ENCODE results near the gene OCSTAMP.

OCSTAMP gene

DNA sequence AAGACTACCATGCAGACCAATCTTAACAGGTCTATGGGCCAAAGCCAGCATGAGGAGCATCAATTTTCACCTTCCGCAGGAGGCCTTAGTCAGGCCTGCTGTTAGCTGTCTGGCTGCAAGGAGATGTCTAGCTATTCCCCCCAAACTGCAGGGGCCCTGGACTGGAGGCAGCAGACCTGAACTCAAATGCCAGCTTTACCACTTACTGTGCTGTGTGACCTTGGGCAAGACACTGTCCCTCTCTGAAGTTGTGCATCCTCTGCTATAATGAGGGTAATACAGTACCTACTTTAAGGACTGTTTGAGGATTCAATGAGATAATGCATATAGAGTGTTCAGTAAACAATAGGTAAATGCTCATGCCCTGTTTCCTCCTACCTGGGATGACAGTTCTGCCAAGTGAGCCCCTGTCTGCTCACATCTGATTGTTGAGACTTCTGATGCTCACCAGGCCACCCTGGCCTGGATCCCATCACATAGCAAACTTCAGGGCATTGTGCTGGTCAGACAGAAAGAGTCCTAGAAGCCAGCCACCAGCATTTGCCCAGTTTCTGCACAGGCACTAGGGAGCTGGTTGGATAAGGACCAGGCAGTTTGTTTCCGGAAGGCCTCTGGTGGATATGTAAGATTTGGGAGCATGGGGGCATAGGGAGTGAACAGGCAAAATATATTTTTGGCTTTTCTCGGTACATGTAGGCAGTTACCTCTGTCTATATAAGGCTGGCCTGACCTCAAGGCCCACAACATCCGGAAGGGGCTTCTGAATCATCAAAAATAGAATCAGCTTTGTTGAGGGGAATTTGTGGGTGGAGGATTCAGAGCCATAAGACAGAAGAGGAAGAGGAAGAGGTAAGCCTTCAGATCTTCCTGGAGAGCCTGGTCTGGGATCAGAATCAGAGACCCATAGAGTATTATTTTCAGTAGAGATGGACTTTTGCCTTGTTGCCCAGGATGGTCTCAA, 2.3 kb upstream of the OCSTAMP start:
- Mint-ChIP-seq H3K4me3 (peak overlapping the region; percentile 57), H3K36me3 (ENCODE audit: low read depth) (peaks cover 3% of the 10 kb centered on the region), H3K27me3 (ENCODE audit: low read depth) (no peaks in the 10 kb centered on the region), H3K9me3 (no peaks in the 10 kb centered on the region), H3K27ac (peak overlapping the region; percentile 87), H3K4me1 (ENCODE audit: low read depth) (peaks cover 47% of the 10 kb centered on the region)

DNA sequence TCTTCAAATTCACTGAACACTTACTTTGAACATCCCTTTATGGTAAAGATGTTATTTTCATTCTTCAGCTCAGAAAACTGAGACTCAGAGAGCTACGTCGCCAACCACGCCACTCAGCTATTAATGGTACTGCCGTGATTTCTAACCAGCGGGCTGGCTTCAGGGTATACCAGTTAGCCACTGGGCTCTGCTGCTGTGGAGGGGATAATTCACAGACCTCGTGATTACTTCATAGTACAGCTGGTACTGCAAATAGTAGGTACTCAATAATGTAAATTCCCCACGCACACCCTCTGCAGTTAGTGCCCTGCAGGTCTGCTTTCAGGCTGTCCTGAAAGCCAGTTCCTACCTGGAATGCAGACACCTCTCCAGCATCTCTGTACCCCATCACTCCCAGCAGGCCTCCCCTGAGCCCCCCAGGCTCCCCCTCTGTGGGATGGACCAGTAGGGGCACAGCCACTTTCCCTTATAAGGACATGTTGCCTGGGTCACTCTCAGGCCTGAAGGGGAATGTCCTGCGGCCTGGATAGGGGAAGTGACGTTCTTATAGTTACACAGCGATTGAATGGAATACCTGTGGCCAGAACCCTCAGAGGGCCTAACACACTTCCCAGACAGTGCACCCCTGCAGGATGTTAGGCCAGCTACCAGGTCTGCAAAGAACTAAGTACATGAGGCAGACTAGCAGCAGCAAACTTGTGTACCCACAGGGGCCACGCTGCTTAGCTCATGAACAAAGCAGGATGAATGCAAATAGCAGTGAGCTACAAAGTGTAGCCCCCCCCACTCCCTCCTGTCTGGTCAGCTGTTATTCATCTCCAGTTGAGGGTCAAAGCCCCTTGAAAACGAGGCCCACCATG, 1.3 kb upstream of the OCSTAMP start:
- Mint-ChIP-seq H3K4me3 (no peak overlapping the region), H3K9me3 (no peaks in the 10 kb centered on the region), H3K27ac (peak overlapping the region; percentile 87), H3K27me3 (ENCODE audit: low read depth) (no peaks in the 10 kb centered on the region), H3K36me3 (ENCODE audit: low read depth) (peaks cover 3% of the 10 kb centered on the region), H3K4me1 (ENCODE audit: low read depth) (peaks cover 43% of the 10 kb centered on the region)

DNA sequence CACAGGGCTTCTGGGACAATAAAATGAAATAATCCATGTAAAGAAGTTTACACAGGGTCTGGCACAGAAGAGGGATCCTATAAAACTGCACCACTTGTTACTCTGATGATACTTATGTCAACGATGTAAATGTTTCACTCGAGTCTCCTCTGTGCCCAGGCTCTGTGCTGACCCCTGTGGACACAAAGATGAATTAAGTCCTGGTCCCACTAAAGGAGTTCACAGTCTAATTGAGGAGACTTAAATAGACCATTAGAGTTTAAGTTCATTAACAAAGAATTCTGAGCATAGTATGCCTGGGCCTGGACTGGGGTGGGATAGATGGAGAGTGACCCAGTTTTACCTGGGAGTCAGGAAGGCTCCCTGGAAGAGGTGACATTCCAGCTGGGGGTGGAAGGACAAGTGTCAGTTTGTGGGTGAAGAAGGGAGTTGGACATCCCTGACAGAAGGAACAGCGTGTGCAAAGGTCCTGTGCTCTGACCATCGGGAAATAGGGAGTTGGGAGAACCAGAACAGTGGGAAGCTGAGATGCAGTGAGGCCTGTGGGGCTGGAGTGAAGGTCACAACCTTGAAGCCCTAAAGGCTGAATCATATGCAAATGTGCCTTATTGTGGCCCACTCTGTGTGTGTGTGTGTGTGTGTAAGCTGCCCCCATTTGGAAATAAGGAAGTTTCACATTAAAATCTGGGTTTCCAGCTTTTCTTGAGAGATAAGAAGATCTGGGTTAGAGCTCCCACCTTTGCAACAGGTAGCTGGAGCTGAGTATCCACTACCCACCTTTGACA, 1.1 kb downstream of the OCSTAMP start:
- H3K4me3 Mint-ChIP-seq, result no peak overlapping the region
- H3K27me3 Mint-ChIP-seq (ENCODE audit: low read depth), result no peaks in the 10 kb centered on the region
- H3K27ac Mint-ChIP-seq, result no peak overlapping the region
- H3K4me1 Mint-ChIP-seq (ENCODE audit: low read depth), result peaks cover 41% of the 10 kb centered on the region
- H3K36me3 Mint-ChIP-seq (ENCODE audit: low read depth), result no peaks in the 10 kb centered on the region
- H3K9me3 Mint-ChIP-seq, result no peaks in the 10 kb centered on the region

DNA sequence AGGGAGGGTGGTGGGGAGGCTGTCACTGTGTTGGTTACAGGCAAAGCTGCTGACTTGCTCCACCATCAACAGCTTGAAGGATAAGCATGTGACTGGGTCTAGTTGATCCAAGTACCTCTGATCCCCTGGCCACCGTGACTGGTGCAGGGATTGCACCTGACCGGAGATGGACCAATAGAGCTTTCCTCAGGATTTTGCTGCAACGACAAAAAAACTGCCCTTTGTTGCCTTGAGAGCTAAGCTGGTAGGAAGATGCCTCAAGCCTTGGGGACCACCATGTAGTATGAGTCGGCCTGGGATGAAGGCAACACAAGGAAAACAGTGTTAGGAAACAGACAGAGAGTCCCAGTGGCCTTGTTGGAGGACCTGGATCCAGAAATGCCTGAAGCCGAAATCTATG, 1.8 kb downstream of the OCSTAMP start:
- no peak overlapping the region for H3K4me3 Mint-ChIP-seq
- H3K27me3 Mint-ChIP-seq (ENCODE audit: low read depth), result no peaks in the 10 kb centered on the region
- H3K9me3 Mint-ChIP-seq, result no peaks in the 10 kb centered on the region
- H3K36me3 Mint-ChIP-seq (ENCODE audit: low read depth), result no peaks in the 10 kb centered on the region
- H3K4me1 Mint-ChIP-seq (ENCODE audit: low read depth), result peaks cover 41% of the 10 kb centered on the region
- no peak overlapping the region for H3K27ac Mint-ChIP-seq

DNA sequence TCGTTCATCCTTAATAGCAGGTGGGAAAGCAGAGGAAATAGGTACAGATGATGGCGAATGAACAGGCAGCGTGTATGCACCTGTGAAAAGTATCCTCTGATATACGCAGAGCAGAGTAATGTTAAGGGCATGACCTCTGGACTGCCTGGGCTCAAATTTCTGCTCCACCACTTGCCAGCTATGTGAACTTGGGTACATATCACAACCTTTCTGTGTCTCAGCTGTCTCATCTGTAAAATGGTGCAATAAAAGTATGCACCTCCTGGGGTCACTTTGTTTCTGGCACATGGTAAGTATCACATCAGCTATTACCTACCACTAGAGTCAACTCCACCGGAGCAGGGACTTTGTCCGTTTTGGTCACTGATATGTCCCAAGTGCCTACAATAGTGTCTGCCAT, 2.5 kb downstream of the OCSTAMP start:
- Mint-ChIP-seq H3K36me3 (ENCODE audit: low read depth) (no peaks in the 10 kb centered on the region), H3K4me3 (no peak overlapping the region), H3K4me1 (ENCODE audit: low read depth) (peaks cover 38% of the 10 kb centered on the region), H3K9me3 (no peaks in the 10 kb centered on the region), H3K27ac (no peak overlapping the region), H3K27me3 (ENCODE audit: low read depth) (no peaks in the 10 kb centered on the region)

DNA sequence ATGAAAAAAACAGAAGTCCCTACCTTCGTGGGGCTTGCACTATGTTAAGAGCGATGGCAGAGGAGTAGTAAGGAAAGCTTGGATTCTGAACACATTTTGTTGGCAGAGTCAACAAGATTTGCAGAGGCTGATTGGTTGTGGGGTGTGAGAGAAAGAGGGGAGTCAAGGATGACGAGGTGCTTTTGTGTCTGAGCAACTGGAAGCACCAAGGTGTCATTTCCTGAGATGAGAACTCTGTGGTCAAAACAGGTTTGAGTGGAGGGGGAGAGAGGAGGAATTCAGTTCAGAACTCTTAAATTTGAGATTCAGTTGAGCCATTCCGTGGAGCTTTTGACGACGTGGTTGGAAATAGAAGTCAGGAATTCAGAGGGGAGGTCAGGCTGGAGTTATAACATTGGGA, 3.5 kb downstream of the OCSTAMP start:
- H3K27me3 Mint-ChIP-seq (ENCODE audit: low read depth), result no peaks in the 10 kb centered on the region
- H3K36me3 Mint-ChIP-seq (ENCODE audit: low read depth), result no peaks in the 10 kb centered on the region
- H3K4me3 Mint-ChIP-seq, result no peak overlapping the region
- no peak overlapping the region for H3K27ac Mint-ChIP-seq
- H3K9me3 Mint-ChIP-seq, result no peaks in the 10 kb centered on the region
- H3K4me1 Mint-ChIP-seq (ENCODE audit: low read depth), result peaks cover 28% of the 10 kb centered on the region

DNA sequence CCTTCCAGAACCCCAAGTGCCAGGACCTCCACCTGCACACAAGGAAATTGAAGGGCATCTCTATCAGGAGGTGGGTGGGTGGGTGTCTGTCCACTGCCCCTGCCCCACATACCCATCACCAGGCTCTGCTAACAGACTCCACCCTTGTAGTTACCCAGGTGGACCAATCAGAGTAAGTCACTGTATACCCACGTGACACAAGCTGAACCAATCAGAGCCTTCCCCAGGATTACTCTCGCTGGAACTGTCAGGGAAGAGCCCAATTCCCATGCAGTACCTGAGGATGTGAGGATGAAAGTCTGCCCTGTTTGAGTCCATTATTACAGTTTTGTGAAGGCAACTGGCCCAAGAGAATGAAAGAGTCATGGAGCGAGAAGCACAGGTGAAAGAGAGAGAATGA, 4.2 kb downstream of the OCSTAMP start:
- no peaks in the 10 kb centered on the region for H3K36me3 Mint-ChIP-seq (ENCODE audit: low read depth)
- no peak overlapping the region for H3K27ac Mint-ChIP-seq
- H3K4me1 Mint-ChIP-seq (ENCODE audit: low read depth), result peaks cover 23% of the 10 kb centered on the region
- no peaks in the 10 kb centered on the region for H3K9me3 Mint-ChIP-seq
- H3K27me3 Mint-ChIP-seq (ENCODE audit: low read depth), result no peaks in the 10 kb centered on the region
- no peak overlapping the region for H3K4me3 Mint-ChIP-seq

DNA sequence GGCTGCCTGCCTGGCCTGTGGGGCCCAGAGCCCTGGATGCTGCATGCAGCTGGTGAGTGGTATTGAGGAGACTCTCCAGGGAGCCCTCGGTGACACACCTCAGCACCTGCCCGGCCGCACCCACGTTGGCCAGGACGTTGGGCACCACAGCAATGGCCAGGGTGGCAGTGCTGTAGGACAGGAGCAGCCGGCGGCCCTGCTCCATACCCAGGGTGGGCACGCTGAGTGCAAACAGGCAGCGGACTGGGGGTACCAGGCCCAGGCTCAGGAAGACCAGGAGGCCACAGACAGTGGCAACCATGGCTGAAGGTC, 4.7 kb downstream of the OCSTAMP start:
- Mint-ChIP-seq H3K27ac (peak overlapping the region; percentile 34), H3K4me3 (no peak overlapping the region), H3K27me3 (ENCODE audit: low read depth) (no peaks in the 10 kb centered on the region), H3K9me3 (no peaks in the 10 kb centered on the region), H3K4me1 (ENCODE audit: low read depth) (peaks cover 21% of the 10 kb centered on the region), H3K36me3 (ENCODE audit: low read depth) (no peaks in the 10 kb centered on the region)

DNA sequence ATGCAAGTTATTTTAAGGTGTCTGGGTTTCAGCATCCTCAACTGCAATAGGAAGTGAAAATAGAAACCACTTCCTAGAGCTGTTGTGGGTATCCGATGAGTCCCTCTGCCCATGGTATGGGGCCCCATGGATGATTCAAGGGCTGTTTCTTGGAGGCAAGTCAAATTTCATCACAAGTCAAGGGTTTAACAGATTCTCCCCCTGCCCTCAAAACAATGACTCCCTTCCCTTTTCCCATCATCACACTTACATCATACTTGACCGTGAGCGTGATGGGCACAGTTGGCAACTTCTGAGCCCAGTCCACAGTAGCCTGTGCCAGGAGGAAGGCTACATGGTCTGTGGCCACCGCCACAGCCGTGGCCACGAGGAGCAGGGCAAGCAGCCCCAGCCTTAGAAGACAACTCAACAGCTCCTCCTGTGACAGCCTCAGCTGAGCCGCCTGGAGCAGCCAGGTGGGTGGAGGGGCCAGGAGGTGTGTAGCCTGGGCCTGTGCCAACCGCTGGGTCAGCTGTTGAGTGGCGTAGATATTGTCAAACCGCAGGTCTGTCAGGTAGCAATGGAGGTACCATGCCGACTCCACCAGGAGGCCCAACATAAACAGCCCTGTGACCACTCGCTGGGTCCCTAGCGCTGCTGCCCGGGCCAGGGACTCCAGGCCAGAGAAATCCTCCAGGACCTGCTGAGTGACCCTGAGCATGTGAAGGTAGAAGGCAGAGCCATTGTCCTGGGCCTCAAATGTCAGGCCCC, 5.2 kb downstream of the OCSTAMP start:
- Mint-ChIP-seq H3K27me3 (ENCODE audit: low read depth) (no peaks in the 10 kb centered on the region), H3K4me3 (peak overlapping the region; percentile 58), H3K27ac (peak overlapping the region; percentile 89), H3K4me1 (ENCODE audit: low read depth) (peaks cover 17% of the 10 kb centered on the region), H3K9me3 (no peaks in the 10 kb centered on the region), H3K36me3 (ENCODE audit: low read depth) (no peaks in the 10 kb centered on the region)

DNA sequence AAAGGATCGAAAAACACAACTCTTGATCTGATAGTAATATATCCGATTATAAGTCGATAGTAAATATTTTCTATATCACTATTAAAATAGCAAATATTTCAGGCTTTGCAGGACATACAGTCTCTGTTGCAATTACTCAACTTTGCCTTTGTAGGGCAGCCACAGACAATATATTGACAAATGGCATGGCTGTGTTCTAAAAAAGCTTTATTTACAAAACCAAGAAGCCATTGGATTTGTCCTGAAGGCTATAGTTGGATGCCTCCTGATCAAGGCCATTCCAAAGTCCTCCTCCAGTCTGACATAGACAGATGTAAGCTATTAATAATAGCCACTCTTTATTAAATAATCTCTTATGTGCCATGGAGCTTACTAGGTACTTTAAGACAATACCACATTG, 5.9 kb downstream of the OCSTAMP start:
- Mint-ChIP-seq H3K4me3 (no peak overlapping the region), H3K27me3 (ENCODE audit: low read depth) (no peaks in the 10 kb centered on the region)

DNA sequence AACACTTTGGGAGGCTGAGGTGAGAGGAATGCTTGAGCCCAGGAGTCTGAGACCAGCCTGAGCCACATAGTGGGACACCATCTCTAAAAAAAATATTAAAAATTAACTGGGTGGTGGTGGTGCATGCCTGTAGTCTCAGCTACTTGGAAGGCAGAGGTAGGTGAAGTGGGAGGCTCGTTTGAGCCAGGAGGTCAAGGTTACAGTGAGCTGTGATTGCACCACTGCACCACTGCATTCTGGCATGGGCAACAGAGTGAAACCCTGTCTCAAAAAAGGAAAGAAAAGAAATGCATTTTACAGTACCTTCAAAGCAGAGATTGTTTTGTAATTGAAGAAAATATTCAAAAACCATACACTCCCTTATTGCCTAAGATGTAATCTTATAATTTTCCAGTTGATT, 6.5 kb downstream of the OCSTAMP start:
- peak overlapping the region; percentile 39 for H3K27ac Mint-ChIP-seq
- no peak overlapping the region for H3K4me3 Mint-ChIP-seq
- H3K36me3 Mint-ChIP-seq (ENCODE audit: low read depth), result no peaks in the 10 kb centered on the region
- peaks cover 19% of the 10 kb centered on the region for H3K4me1 Mint-ChIP-seq (ENCODE audit: low read depth)
- H3K27me3 Mint-ChIP-seq (ENCODE audit: low read depth), result peaks cover 4% of the 10 kb centered on the region
- no peaks in the 10 kb centered on the region for H3K9me3 Mint-ChIP-seq

More for the DNA sequence above, 5.9 kb downstream of the OCSTAMP start:
- Mint-ChIP-seq H3K27ac (no peak overlapping the region), H3K9me3 (no peaks in the 10 kb centered on the region), H3K4me1 (ENCODE audit: low read depth) (peaks cover 15% of the 10 kb centered on the region), H3K36me3 (ENCODE audit: low read depth) (no peaks in the 10 kb centered on the region)

DNA sequence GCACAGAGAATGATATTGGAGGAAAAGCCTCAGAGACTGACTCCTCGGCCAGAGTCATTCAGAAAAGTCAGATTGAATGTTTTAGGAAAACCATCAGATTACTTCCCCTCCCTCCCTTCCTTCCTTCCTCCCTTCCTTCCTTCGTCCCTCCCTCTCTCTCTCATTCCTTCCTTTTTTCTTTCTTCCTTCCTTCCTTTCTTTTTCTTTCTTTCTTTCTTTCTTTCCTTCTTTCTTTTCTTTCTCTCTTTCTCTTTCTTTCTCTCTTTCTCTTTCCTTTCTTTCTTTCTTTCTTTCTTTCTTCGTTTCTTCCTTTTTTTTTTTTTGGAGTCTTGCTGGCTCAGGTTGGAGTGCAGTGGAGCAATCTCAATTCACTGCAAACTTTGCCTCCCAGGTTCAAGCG, 7.4 kb downstream of the OCSTAMP start:
- H3K4me3 Mint-ChIP-seq, result no peak overlapping the region
- H3K36me3 Mint-ChIP-seq (ENCODE audit: low read depth), result no peaks in the 10 kb centered on the region
- H3K27ac Mint-ChIP-seq, result no peak overlapping the region
- peaks cover 19% of the 10 kb centered on the region for H3K4me1 Mint-ChIP-seq (ENCODE audit: low read depth)
- H3K27me3 Mint-ChIP-seq (ENCODE audit: low read depth), result peaks cover 9% of the 10 kb centered on the region
- H3K9me3 Mint-ChIP-seq, result no peaks in the 10 kb centered on the region

DNA sequence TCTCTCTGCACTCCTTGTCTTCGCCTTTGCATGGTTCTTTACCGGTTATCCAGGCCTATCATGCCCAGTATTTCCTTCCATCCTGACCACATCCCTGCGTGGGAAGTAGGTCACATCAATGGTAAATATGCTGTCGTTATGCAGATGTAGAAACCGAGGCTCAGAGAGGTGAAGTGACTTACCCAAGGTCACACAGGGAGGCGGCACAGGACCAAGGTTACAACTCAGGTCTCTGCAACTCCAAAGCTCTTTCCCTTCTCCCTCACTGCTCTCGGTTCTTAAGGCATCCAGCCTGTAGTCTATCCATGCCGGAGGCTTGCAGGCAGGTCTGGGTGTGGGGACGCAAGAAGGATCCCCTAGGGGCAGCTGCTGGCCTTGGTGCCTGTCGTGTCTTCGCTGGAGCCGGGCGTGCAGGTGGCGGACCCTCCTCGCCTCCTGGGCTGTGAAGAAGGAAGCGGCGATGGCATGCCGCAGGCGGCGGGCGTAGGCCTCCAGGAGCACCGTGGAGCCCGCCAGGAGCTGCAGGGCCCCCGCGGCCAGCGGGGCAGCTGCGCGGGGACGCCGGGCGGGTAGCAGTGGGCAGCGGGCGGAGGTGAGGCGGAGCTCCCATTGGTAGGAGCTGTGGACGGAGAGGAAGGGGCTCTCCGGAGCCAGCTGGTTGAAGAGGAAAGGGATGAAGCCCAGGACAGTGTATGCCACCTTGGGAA, 9.1 kb downstream of the OCSTAMP start:
- no peaks in the 10 kb centered on the region for H3K36me3 Mint-ChIP-seq (ENCODE audit: low read depth)
- peaks cover 14% of the 10 kb centered on the region for H3K27me3 Mint-ChIP-seq (ENCODE audit: low read depth)
- H3K4me3 Mint-ChIP-seq, result no peak overlapping the region
- no peak overlapping the region for H3K27ac Mint-ChIP-seq
- peaks cover 19% of the 10 kb centered on the region for H3K4me1 Mint-ChIP-seq (ENCODE audit: low read depth)
- H3K9me3 Mint-ChIP-seq, result no peaks in the 10 kb centered on the region
